ENCODE results near the gene C16orf95. TPM values are rescaled to one million over a fixed set of nuclear protein-coding genes. Genes with fewer than 3 reads are reported as not detected.
A peak's percentile ranks its signal among the peaks of the same experiment; 100 is the strongest.

Gene C16orf95
- total RNA-seq, 4 donors from 2014 or later, result 1.4 to 2.5 (median 1.9) TPM

- no peak for TF ChIP-seq POLR2A (IDR thresholded peaks at IDR 0.05)
- TF ChIP-seq, protein P1, sequence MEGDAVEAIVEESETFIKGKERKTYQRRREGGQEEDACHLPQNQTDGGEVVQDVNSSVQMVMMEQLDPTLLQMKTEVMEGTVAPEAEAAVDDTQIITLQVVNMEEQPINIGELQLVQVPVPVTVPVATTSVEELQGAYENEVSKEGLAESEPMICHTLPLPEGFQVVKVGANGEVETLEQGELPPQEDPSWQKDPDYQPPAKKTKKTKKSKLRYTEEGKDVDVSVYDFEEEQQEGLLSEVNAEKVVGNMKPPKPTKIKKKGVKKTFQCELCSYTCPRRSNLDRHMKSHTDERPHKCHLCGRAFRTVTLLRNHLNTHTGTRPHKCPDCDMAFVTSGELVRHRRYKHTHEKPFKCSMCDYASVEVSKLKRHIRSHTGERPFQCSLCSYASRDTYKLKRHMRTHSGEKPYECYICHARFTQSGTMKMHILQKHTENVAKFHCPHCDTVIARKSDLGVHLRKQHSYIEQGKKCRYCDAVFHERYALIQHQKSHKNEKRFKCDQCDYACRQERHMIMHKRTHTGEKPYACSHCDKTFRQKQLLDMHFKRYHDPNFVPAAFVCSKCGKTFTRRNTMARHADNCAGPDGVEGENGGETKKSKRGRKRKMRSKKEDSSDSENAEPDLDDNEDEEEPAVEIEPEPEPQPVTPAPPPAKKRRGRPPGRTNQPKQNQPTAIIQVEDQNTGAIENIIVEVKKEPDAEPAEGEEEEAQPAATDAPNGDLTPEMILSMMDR (IDR thresholded peaks at IDR 0.05), result no peak
- intact Hi-C loops (cut with DNase I; ENCODE audit: low total_unique reads), result no loop called here
- DNase-seq (ENCODE audit: low spot score in 2 of 2), result peak in 1 of 2 donors; percentile 78
- no peak overlapping the region for H3K4me3 ChIP-seq (ENCODE audit: low read depth, poor library complexity, severe bottlenecking)
- WGBS, 2 donors, result 90 to 92% methylated on average over 7 to 8 of the region's 9 CpGs
Measured at GRCh38 chr16:87322360-87322759, 5.2 kb upstream of the C16orf95 start.

DNA sequence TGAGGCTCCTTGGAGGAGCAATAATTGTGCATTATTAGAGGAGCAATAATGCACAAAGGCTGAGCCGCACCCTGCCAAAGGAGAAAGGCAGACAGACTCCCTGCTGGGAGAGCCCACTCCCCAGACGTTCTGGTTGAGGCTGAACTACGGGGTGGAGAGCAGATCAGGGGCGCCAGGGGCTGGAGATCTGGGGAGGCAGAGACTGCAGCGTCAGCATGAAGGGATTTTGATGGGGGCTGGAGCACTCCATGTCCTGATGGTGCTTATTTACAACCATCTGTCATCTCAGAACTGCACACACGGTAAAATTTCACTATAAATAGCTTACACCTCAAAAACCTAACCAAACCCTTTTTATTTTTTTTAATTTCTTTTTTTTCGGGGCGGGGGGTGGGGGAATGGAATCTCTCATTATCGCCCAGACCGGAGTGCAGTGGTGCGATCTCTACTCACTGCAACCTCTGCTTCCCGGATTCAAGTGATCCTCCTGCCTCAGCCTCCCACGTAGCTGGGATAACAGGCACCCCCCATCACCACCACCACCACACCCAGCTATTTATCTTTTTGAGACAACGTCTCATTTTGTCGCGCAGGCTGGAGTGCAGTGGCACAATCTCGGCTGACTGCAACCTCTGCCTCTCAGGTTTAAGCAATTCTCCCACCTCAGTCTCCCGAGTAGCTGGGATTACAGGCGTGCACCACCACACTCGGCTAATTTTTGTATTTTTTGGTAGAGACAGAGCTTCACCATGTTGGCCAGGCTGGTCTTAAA, 4.3 kb upstream of the C16orf95 start:
- WGBS, 2 donors, result 78% methylated on average over 20 of the region's 20 CpGs
- H3K4me3 ChIP-seq (ENCODE audit: low read depth, poor library complexity, severe bottlenecking), result no peak overlapping the region
- intact Hi-C loops (cut with DNase I; ENCODE audit: low total_unique reads), result no loop called here
- TF ChIP-seq, protein P1 (IDR thresholded peaks at IDR 0.05), result no peak
- TF ChIP-seq POLR2A (IDR thresholded peaks at IDR 0.05), result no peak
- DNase-seq (ENCODE audit: low spot score in 2 of 2), result peak in 1 of 2 donors; percentile 81

- WGBS, 2 donors, result 80 to 83% methylated on average over 12 of the region's 12 CpGs
- no peak overlapping the region for H3K4me3 ChIP-seq (ENCODE audit: low read depth, poor library complexity, severe bottlenecking)
- TF ChIP-seq, protein P1 (IDR thresholded peaks at IDR 0.05), result no peak
- TF ChIP-seq POLR2A (IDR thresholded peaks at IDR 0.05), result no peak
- no peak for DNase-seq (ENCODE audit: low spot score in 2 of 2)
- intact Hi-C loops (cut with DNase I; ENCODE audit: low total_unique reads), result no loop called here
Measured at GRCh38 chr16:87320510-87321227, 3.5 kb upstream of the C16orf95 start.

GRCh38 chr16:87319997-87320491, 2.9 kb upstream of the C16orf95 start:
- intact Hi-C loops (cut with DNase I; ENCODE audit: low total_unique reads), result no loop called here
- TF ChIP-seq POLR2A (IDR thresholded peaks at IDR 0.05), result no peak
- TF ChIP-seq, protein P1 (IDR thresholded peaks at IDR 0.05), result no peak
- no peak overlapping the region for H3K4me3 ChIP-seq (ENCODE audit: low read depth, poor library complexity, severe bottlenecking)
- 85% methylated on average over 6 of the region's 7 CpGs for WGBS, 2 donors
- DNase-seq (ENCODE audit: low spot score in 2 of 2), result peak in 1 of 2 donors; percentile 77

- DNase-seq (ENCODE audit: low spot score in 2 of 2), result no peak
- no peak overlapping the region for H3K4me3 ChIP-seq (ENCODE audit: low read depth, poor library complexity, severe bottlenecking)
- intact Hi-C loops (cut with DNase I; ENCODE audit: low total_unique reads), result no loop called here
- TF ChIP-seq, protein P1 (IDR thresholded peaks at IDR 0.05), result no peak
- TF ChIP-seq POLR2A (IDR thresholded peaks at IDR 0.05), result no peak
Measured at GRCh38 chr16:87319011-87319410, 1.8 kb upstream of the C16orf95 start.

All from lower leg skin (tissue), 4 donors.